Loucy (cell line): ENCODE results near the gene TENM4.

Source experiments
- CTCF ChIP-seq: fragments of 200-600 bp; sonication (generic); conservative IDR thresholded peaks from 2 replicates; pipeline ENCODE4 v1.5.1; 2014; ENCODE audit warnings: mild to moderate bottlenecking, antibody characterized with exemption, low read length
- EZH2phosphoT487 ChIP-seq: fragments of 200-600 bp; IDR thresholded peaks from 2 replicates; pipeline ENCODE4 v1.6.1; 2018; ENCODE audit warnings: antibody characterized with exemption, mild to moderate bottlenecking, moderate library complexity, borderline replicate concordance

- TF ChIP-seq CTCF (no peak), EZH2phosphoT487 (no peak)
These were observed 499.5 kb downstream of the TENM4 start for GRCh38 chr11:78941226-78941851.
